A549 treated with RU486 at 1 μM for 4 hours (cell line): ENCODE measurements around the gene SLC24A2. TPM values are rescaled to one million over a fixed set of nuclear protein-coding genes. Genes with fewer than 3 reads are reported as not detected.

ENCODE experiments used
- total RNA-seq: library from RNA; stranded (reverse); fragments of 200-300 nt; extraction: Qiagen RNA extraction; gene quantifications from 5 replicates; pipeline ENCODE4 v1.2.3, GENCODE V29; 2022; ENCODE audit warnings: low read depth

Gene SLC24A2
- total RNA-seq, result not detected in 5 replicates

GRCh38 chr9:19788614-19789271, at the start of gene SLC24A2:
SLC24A2 (minus strand) TSS chr9:19789037.

